HL-60/S4 treated with phorbol 12-myristate 13-acetate at 8.2 ng/mL for 4 days and 3 days (cell line): ENCODE results near the gene AFG1L.

Experiments used
- in situ Hi-C: fragments of 300-500 bp; cut with MboI; formaldehyde crosslinking; loops from 2 replicates; pipeline ENCODE4 v1.15.0; 2022; ENCODE audit warnings: low sequenced_read_pairs

The AFG1L gene

DNA sequence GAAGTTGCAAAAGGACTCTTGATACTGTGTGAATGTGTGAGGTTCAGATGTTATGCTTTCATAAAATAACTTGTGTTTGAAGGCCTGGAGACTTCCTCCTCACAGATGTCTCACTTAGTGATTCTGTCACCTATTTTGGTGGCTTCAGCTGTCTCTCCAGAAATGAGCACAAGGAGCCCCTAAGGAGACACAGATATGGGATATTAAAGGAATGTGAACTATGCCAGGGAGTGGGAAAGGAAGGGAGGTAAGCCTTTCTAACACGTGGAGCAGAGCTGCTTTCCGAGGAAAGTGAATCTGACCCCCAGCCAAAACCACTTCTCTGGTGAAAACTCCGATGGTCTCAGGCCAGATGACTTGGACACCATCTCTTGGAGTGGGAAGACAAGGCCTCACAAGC is 255.4 kb downstream of the AFG1L start:
- in situ Hi-C loops, result loop anchor here (25.0 kb wide), 1 partner anchor 237 kb away; no protein-coding TSS in a partner anchor

DNA sequence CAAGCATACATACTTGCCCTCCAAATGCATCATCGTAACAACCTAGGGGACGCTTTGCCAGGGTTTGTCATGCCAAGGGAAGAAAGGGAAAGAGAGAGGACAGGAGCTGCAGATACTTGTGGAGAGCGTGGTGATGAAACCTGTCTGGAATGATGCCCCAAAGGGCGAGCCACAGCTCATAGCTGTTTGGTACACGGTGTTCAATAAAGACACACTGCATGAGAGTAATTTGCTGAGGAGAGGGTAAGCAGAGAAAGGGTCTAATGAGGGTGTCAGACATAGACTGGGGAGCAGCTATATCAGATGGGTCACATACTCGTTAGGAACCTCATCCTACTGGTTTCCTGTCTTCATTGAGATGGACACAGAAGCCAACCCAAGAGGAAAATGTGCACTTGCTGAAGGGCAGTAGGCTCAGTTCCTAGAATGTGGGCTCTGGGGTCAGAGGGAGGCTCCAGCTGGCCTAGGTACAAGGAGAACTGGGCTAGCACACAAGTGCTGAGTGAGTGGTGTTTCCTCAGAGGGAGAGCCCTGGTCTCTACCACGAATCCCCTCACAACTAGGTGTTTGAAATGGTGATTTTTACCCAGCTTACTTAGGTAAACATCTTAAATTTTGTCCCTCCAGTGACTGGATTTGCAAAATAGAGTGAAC is 260.7 kb downstream of the AFG1L start:
- in situ Hi-C loops, result loop anchor here (25.0 kb wide), 1 partner anchor 232 kb away; no protein-coding TSS in a partner anchor

DNA sequence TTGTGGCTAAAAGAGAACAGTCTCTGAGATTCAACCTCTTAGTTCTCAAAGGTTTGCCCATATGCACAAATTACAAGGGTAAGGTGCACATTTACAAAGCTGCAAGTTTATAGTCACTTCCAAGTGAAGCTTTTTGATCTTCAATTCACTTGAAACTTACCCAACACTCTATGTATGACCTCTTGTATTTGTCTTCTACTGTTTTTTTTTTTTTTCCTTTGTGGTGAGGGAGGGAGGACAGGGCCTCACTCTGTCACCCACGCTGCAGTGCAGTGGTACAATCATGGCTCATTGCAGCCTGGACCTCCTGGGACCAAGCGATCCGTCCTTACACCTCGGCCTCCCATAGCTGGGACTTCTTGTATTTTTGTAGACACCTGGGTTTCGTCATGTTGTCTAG is 261.4 kb downstream of the AFG1L start:
- in situ Hi-C loops, result loop anchor here (25.0 kb wide), 1 partner anchor 231 kb away; no protein-coding TSS in a partner anchor

DNA sequence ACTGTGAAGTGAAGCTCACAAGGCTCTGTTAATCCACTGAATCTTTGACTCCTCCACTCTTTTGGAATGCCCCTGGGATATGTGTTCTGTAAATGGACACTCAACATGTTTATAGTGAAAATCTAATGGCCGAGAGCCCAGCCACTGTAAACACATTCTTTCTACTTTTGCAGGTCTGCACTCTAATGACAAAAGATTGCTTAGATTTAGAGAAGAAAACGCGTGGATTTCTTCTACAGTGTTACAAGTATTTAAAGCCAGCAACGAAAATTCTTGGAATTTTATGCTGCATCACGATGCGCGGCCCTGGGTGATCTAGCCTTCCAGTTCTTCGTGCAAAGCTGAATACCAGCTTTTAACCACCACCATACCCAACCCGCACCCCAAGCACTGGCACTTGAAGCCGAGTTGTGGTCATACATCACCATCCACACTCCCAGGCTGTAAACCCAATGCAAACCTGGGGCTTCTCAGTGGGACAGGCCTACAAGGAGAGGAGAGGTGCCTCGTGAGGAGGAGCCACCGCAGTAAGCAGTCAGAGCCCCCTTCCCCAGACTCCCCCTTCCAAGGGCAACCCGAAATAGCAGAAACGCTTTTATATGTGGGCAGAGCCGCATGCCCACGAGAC is 262.1 kb downstream of the AFG1L start:
- in situ Hi-C loops, result loop anchor here (25.0 kb wide), 1 partner anchor 230 kb away; no protein-coding TSS in a partner anchor

DNA sequence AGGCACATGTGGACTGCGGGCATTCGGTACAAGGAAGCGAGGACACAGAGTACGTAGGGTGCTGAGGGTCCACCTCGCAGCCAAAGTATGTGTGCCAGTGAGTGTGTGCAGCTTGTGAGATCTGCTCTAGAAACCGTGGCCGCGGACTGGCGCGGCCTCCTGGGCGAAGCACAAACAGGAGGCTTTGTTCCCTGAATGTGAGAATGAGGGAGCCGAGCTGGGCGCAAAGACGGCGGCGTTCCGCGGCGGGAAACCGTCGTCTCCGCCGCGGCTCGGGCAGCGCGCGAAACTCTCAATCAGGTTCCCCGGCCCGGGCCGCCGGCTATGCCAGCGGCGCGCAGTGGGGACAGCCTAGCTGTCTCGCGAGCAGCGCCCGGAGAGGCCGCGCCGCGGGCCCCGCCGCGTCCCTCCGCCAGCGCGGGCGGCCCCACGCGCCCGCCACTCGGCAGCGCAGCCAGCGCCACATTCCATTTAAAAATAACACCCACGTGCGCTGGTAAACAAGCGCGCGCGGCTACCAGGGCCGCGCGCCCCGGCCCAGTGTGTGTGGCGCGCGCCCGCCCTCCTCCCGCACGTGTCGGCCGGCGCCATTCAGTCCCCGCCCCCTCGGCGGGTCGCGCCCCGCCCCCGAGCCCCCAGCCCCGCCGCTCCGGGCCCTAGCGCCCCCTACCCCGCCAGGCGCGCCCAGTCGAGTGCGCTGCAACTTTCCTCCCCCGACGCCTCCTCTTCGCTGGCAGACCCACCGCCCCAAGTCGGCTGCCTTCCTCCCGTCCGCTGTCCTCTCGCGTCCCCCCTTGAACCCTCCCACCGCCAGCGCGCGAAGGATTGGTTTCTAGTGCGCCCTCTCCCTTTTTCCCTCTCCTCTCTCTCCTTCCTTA is 262.9 kb downstream of the AFG1L start:
- in situ Hi-C loops, result loop anchor here (25.0 kb wide), 1 partner anchor 230 kb away; no protein-coding TSS in a partner anchor

DNA sequence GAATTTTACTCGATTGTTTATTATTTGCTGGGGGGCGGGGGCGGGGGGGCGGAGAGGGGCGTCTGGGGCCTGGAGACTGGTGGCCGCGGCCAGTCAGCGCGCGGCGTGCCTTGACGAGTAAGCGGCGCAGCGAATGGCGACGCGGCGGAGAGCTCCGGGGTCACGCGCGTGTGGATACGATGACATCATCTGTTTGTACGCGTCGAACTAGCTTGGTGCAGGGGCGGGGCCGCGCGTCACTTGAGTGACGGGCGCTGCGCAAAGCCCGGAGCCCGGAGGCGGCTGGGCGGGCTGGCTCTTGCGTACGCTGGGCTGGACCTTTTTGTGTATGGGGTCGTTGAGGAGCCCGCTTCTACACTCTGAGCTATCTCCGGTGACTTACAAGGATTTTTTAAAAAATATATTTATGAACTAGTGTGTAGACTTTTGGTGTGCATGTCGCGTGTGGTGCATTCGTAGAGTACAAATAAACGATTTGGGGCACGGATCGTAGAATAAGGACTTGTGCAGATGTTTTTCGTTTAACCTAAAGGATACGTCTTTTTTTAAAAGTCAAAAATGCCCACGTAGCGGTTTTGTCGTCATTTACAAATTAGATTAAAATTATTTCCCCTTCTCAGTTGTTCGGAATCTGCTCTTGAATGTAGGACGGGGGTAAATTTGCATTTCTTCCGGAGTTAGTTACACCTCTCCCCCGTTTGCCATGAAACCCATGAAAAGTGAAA is 263.7 kb downstream of the AFG1L start:
- in situ Hi-C loops, result loop anchor here (25.0 kb wide), 1 partner anchor 229 kb away; no protein-coding TSS in a partner anchor

DNA sequence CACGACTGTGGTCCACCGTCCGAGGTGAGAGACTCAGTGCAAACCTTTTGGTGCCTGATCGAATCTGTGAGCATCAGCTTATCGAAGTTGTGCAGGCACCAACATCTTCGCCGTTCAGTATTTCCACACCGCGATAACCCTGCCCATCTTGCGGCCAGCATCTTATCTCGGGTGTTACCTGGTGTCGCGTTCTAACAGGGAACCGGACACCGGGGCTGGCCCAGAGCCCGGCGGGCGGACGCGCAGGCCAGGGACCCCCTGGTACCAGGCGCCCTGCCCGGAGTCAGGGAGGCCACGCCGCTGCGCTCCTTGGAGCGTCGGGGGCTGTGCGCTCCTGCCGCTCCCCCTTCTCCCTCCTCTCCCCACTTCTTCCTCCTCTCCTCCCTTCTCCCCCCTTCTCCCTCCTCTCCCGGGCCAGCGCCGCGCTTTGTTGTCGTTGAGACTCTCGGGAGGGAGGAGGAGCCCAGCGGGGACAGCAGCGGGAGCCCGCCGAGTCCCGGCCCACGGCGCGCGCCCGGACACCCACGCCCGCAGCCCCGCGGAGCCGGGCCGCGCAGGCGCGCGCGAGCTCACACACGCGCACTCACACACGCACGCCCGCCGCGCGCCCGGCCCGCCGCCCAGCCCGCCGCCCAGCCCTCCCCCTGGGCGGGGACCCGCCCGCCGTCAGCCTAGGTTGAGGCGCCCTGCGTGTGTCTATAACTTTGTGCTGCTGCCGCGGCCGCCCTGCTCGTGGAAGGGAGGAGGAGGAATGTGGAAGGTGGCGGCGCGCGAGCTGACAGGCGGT is 264.4 kb downstream of the AFG1L start:
- in situ Hi-C loops, result loop anchor here (25.0 kb wide), 1 partner anchor 228 kb away; no protein-coding TSS in a partner anchor

DNA sequence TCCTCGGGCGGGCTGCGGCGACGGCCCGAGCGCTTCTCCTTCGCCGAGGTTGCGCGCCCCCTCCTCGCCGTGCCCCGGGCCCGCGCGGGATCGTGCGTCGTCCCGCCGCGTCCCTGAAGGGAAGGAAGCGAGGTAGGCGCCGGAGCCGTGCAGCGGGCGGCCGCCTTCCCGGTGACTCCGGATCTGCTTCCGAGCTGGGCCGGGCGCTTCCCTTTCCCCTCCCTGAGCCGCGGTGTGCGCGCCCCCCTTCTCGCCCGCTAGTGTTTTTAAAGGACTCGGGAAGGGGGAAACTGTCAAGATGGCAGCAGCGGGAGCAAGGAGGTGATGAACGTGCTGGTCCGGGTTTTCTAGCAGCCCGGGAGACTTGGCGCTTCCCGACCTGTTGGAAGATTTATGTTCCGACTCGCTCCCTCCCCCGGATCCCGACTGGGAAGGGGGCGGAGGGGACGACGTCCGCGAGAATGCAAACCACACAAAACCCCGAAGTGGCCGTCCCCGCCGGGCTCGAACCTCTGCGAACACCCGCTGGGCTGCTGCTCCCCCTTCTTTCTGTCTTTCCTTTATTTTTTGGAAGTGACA is 265.1 kb downstream of the AFG1L start:
- in situ Hi-C loops, result loop anchor here (25.0 kb wide), 1 partner anchor 227 kb away; no protein-coding TSS in a partner anchor

DNA sequence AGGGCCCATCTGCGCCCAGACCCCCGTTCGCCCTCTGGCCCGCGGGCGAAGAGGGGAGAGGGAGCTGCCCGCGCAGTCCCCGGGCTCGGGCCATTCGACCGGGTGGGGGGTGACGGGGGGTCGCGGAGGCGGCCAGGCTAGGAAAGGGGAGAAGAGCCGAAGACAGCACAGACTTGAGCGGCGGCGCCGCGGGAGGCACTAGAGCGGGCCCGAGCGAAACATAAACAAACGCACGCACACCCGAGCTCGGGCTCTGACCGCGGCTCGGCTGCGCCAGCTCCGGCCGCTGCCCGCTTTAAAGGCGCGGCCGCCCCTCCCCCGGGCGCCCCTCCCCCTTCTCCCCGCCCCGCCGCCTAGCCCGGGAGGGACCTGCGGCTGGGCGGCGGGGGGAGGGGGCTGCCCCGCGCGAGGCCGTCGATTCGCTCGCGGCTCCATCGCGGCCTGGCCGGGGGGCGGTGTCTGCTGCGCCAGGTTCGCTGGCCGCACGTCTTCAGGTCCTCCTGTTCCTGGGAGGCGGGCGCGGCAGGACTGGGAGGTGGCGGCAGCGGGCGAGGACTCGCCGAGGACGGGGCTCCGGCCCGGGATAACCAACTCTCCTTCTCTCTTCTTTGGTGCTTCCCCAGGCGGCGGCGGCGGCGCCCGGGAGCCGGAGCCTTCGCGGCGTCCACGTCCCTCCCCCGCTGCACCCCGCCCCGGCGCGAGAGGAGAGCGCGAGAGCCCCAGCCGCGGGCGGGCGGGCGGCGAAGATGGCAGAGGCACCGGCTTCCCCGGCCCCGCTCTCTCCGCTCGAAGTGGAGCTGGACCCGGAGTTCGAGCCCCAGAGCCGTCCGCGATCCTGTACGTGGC is 265.8 kb downstream of the AFG1L start, which contains the start of gene FOXO3:
TSS of gene FOXO3 (plus strand) at position 455 of the 846 bp plus-strand sequence. CDS start at position 747, 292 bp downstream.
- in situ Hi-C loops, result loop anchor here (25.0 kb wide), 1 partner anchor 227 kb away; no protein-coding TSS in a partner anchor

DNA sequence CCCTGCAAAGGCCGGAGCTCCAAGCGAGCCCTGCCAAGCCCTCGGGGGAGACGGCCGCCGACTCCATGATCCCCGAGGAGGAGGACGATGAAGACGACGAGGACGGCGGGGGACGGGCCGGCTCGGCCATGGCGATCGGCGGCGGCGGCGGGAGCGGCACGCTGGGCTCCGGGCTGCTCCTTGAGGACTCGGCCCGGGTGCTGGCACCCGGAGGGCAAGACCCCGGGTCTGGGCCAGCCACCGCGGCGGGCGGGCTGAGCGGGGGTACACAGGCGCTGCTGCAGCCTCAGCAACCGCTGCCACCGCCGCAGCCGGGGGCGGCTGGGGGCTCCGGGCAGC is 266.4 kb downstream of the AFG1L start:
- in situ Hi-C loops, result loop anchor here (25.0 kb wide), 1 partner anchor 226 kb away; no protein-coding TSS in a partner anchor

DNA sequence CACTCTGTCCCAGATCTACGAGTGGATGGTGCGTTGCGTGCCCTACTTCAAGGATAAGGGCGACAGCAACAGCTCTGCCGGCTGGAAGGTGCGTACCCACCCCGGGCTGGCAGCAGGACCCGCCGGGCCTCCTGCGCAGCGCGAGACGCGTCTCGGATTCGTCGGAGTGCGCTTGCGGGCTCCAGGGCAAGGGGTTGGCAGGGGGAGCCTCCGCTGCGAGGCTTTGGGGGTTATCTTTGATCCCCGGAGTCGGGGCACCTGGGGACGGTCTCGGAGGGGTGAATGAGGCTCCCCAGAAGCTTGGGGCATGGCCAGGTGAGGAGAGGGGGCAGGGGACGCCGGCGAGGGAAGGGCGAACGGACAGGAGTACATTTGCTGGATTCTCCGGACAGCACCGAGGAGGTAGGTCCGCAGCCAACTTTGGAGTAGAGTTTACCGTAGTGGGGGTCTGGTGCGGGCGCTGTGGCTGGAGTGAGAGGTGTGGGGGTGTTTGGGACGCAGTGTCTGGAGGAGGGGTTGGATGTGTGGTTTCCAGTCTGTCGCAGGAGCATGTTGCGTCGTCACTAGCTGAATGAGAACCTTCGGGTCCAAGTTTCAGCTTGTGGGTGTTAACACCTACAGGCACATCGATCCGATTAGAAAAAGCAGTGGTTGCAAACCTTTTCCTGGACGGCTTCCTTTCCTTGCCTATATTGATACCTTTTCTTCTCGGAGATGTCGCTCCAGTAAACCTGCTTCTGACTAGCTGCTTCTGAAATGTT is 267.1 kb downstream of the AFG1L start:
- in situ Hi-C loops, result loop anchor here (25.0 kb wide), 1 partner anchor 225 kb away; no protein-coding TSS in a partner anchor

DNA sequence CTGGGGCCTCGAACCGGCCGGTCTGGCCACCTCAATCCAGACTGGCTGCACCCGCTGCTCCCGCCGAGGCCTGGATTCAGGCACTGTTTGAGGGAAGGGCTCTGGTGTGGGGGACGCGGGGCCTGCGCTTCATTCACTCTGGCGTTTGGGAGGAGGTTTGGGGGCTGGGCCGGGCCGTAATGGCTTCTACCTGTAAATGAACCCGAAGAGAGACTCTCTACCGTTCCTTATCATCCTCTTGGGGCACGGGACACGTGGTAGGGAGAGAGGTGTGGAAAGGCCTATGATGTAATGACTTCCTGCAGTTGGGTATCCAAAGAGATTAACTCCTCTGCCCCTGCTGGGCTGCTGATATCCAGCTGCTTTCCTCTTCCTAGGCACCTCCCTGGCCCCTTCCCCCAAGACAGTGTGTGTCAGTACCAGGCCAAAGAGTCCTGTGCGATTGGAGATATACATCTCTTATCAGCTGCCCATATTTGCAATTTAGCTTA is 267.7 kb downstream of the AFG1L start:
- in situ Hi-C loops, result loop anchor here (25.0 kb wide), 1 partner anchor 225 kb away; no protein-coding TSS in a partner anchor

DNA sequence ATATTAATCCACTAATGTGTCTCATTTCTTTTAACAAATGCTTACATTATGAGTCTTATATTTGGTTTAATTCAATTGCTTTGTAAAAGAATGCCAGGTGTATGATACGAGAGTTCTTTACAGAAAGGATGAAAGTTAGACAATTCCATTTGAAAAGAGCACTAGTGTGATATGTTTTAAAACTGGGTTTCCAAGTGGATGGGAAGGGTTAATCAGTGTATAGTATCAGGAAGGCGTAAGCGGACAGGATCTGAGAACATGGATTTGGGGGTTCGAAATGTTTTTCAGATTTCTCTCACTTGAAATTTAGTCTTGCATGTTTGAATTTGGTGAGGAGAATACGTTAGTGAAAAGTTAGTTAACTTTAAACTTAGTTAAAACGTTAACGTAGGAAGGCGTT is 268.4 kb downstream of the AFG1L start:
- in situ Hi-C loops, result loop anchor here (25.0 kb wide), 1 partner anchor 224 kb away; no protein-coding TSS in a partner anchor

DNA sequence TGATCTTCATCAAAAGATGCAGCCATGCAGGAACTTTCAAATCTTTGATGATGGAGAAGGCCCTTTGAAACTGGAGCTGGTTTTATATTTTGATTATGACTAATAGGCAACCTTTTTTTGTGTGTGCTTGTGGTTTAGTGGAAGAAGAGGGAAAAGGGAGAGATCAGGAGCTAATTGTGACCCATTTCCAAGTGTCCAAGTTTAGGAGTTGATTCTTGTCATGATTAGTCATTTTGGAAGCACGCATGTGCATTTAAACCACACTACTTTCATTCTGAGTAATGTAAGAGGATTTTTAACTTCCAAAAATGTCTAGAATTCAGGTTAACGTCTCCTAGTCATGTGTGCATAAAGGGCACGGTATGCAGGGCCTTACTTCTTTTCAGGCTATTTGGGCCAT is 269.3 kb downstream of the AFG1L start:
- in situ Hi-C loops, result loop anchor here (25.0 kb wide), 1 partner anchor 223 kb away; no protein-coding TSS in a partner anchor

DNA sequence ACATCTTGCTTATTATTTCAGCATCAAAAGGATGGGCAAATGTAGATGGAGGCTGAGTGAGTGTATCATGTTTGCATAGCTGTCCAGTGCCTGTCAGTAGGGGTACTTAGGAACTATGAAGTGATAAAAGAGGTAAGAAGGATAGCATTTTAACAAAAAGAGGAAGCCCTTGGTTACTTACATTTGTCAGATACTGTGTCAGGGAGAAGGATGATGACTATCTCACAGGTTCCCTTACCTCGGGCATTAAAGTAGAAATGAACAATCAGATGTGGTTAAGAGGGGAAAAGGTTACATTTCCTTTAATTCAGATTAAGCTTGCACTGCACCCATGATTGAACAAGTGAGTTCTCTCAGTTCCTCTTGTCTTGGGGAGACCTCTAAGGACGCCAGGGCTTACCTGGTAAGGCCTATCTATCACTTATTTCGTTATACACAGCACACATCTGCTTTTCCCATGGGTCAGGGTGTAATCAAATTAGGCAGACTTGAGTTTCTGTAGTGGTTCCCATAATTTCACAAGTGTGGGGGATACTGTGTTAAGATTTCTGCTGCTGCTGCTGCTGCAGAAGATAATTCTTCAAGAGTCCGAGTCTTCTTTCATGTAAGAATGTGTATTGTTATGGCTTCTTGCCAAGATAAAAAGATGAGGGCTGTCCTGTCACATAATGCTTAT is 270.4 kb downstream of the AFG1L start:
- in situ Hi-C loops, result loop anchor here (25.0 kb wide), 1 partner anchor 222 kb away; no protein-coding TSS in a partner anchor

DNA sequence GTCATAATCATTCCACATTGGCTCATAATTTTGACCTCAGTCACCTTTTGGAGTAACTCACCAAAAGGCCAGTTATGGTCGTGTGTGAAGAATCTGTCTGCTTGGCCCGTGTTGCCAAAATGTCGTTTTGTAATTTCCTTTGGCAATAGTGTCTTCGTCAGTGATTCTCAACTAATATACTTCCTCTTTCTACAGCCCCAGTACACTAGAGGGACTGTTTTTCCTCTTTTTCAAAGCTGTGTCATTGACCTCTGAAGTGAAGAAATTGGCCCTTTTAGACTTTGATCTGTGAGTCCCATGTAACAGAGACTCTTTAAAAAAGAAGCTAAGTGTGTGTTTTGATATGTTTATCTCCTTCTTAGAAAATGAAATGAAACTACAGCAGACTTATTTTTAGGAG is 271.0 kb downstream of the AFG1L start:
- in situ Hi-C loops, result loop anchor here (25.0 kb wide), 1 partner anchor 221 kb away; no protein-coding TSS in a partner anchor
